ENCODE data around the gene RGL1. TPM values are rescaled to one million over a fixed set of nuclear protein-coding genes. Genes with fewer than 3 reads are reported as not detected.
"Not testable (repeated sequence)": the region's sequence is repeated elsewhere in the genome, so short reads cannot be mapped to it uniquely, and the experiment has no call there.

RGL1 gene
- total RNA-seq, 2 experiments from 2014 or later: 1.6 to 1.7 TPM

DNA sequence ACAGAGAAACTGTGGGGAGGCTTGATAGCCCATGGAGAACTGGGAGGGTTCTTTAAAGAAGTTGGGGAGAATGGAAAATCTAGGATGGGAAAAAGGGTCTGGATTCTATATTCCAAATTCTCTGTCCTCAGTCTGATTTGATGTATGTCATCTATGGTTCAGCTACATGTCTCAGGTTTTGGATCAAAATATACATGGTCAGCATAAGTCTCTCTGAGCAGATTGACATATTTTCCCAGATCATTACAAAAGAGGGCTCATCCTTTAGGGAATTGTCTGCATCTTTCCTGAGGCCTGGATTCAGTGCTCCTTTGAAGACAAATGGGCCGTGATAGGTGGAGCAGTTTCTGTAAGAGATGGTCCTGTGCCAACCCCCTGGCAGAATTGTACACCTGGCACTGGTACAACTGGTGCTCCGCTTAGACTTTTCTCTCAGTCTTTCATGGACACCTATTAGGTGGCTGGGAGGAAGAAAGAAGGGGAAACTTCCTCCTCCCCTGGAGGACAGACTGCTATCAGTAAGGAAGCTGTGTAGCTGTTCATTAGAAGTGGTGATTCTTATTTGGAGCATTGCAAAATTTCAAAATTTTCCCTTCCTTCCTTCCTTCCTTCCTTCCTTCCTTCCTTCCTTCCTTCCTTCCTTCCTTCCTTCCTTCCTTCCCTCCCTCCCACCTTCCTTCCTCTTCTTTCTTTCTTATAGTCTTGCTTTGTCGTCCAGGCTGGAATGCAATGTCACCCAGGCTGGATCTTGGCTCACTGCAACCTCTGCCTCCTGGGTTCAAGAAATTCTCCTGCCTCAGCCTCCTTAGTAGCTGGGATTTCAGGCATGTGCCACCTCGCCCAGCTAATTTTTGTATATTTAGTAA, 26.1 kb upstream of the RGL1 start:
- DNase-seq: no peak
- no peaks in the 10 kb centered on the region for H3K4me1 Mint-ChIP-seq
- H3K36me3 Mint-ChIP-seq: peaks cover 7% of the 10 kb centered on the region
- H3K27ac Mint-ChIP-seq: no peak overlapping the region
- H3K4me3 Mint-ChIP-seq: no peak overlapping the region
- H3K27me3 Mint-ChIP-seq: no peaks in the 10 kb centered on the region
- H3K9me3 Mint-ChIP-seq: peaks cover 14% of the 10 kb centered on the region

GRCh38 chr1:183780159-183780558, 24.8 kb upstream of the RGL1 start:
- Mint-ChIP-seq H3K4me1 (no peaks in the 10 kb centered on the region), H3K27me3 (no peaks in the 10 kb centered on the region), H3K36me3 (peaks cover 2% of the 10 kb centered on the region), H3K4me3 (no peak overlapping the region), H3K27ac (no peak overlapping the region), H3K9me3 (peaks cover 5% of the 10 kb centered on the region)
- no peak for DNase-seq

DNA sequence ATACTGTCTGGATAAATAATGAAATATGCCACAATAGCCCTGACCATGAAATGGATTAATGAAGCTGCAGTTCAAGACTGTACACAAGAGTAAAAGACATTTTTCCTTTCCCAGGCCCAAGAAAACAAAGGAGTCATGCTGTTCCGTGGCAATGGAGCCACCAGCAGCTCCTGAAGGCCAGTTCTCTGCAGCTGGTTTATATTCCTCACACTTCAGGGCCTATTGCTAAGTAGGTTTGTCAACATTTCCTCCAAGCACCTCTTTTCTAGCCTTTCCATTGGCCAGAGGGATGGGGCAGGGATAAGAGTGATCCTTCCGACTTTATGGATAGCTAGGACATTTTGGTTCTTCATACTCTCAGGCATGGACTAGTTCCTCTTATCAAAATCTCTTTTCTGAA, 24.2 kb upstream of the RGL1 start:
- no peak for DNase-seq
- Mint-ChIP-seq H3K36me3 (no peaks in the 10 kb centered on the region), H3K27ac (no peak overlapping the region), H3K9me3 (peaks cover 4% of the 10 kb centered on the region), H3K4me3 (no peak overlapping the region), H3K4me1 (no peaks in the 10 kb centered on the region), H3K27me3 (no peaks in the 10 kb centered on the region)

GRCh38 chr1:183783342-183783741, 21.6 kb upstream of the RGL1 start:
- no peaks in the 10 kb centered on the region for H3K9me3 Mint-ChIP-seq

DNA sequence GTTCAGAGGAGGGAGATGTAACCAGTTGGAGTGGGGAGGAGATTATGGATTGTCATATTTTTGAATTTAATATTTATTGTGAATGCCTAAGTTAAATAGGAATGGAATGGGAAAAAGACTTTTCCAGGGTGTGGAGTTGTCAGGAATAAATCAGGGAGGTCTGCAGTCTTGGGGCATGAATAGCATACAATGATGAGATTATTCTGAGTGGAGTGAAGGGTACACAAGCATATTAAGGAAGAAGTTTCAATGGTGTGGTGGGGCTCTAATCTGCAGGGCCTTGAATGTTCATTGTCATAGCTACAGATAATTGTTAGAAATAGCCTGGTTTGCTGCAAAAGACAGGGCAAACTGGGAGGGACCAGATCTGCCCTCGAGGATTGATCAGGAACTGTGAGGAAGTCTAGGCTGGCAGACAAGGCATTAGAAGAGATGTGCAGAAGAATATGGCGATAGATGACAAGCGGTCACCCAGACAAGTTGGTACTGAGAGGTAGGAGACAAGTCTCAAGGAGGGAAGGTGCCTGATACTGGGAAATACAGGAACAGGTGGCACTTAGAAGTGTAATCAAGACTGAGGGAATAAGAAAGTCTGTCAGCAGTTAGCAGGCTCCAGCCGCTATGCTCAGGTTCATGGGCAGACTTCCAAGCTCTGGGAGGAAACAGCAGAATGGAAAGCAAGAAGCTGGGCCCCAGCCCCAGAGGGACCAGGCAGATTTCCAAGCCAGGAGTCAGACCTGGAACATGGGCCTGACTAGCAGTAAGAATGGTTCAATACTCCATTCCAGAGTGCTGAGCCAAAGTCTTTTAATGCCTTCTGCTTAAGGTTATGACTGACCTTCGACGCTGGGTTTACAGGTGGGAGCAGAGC, 20.9 kb upstream of the RGL1 start:
- no peak for DNase-seq
- Mint-ChIP-seq H3K36me3 (no peaks in the 10 kb centered on the region), H3K27me3 (no peaks in the 10 kb centered on the region), H3K4me1 (no peaks in the 10 kb centered on the region), H3K4me3 (no peak overlapping the region), H3K9me3 (no peaks in the 10 kb centered on the region), H3K27ac (no peak overlapping the region)

More at GRCh38 chr1:183783342-183783741, 21.6 kb upstream of the RGL1 start:
- no peak for DNase-seq
- Mint-ChIP-seq H3K4me1 (no peaks in the 10 kb centered on the region), H3K27ac (no peak overlapping the region), H3K4me3 (no peak overlapping the region), H3K27me3 (no peaks in the 10 kb centered on the region), H3K36me3 (no peaks in the 10 kb centered on the region)

DNA sequence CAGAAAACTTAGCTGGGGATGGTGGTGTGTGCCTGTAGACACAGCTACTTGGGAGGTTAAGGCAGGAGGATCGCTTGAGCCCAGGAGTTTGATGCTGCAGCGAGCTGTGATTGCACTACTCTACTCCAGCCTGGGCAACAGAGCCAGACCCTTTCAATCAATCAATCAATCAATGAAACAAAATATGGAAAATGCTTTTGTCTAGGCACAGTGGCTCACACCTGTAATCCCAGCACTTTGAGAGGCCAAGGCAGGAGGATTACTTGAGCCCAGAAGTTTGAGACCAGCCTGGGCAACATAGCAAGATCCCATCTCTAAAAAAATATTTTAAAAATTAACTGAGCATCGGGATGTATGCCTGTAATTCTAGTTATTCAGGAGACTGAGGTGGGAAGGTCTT, 19.0 kb upstream of the RGL1 start:
- H3K4me1 Mint-ChIP-seq, DNase-seq, H3K27me3 Mint-ChIP-seq, H3K36me3 Mint-ChIP-seq, H3K9me3 Mint-ChIP-seq, H3K27ac Mint-ChIP-seq, H3K4me3 Mint-ChIP-seq: not testable (repeated sequence)

DNA sequence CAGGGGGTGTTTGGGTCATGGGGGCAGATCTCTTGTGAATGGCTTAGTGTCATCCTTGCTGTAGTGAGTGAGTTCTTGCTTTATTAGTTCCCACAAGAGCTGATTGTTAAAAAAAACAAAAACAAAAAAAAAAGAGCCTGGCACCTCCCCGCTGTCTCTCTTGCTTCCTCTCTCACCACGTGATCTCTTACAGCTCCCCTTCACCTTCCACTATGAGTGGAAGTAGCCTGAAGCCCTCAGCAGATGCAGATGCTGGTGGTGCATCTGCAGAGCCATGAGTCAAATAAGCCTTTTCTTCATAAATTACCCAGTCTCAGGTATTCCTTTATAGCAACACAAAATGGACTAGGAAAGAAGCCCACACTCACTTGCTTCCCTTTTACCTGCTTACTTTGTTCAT, 17.2 kb upstream of the RGL1 start:
- H3K36me3 Mint-ChIP-seq: no peaks in the 10 kb centered on the region
- no peaks in the 10 kb centered on the region for H3K4me1 Mint-ChIP-seq
- no peaks in the 10 kb centered on the region for H3K9me3 Mint-ChIP-seq
- H3K27me3 Mint-ChIP-seq: no peaks in the 10 kb centered on the region
- DNase-seq: no peak
- H3K4me3 Mint-ChIP-seq: no peak overlapping the region
- H3K27ac Mint-ChIP-seq: no peak overlapping the region

DNA sequence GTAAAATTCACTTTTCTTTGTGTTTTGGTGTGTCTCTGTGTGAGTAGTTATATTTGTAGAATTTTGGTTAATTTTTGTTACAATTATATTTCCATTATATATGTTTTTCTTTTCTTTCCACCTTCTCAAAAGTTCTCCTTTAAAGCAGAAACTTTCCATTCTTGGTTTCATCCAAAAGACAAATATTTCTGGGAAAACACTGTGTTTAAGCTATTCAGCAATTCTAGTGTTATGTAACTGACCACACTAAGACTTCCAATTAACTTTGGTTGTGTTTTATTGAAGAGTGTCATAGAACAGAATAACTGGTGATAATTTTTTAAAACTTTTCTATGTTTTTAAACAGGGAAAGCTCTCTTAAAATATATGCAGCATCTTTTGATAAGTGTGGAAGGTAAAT, 13.6 kb upstream of the RGL1 start:
- no peak overlapping the region for H3K4me3 Mint-ChIP-seq
- H3K4me1 Mint-ChIP-seq: no peaks in the 10 kb centered on the region
- H3K27ac Mint-ChIP-seq: no peak overlapping the region
- no peaks in the 10 kb centered on the region for H3K36me3 Mint-ChIP-seq
- no peaks in the 10 kb centered on the region for H3K9me3 Mint-ChIP-seq
- H3K27me3 Mint-ChIP-seq: no peaks in the 10 kb centered on the region
- no peak for DNase-seq

GRCh38 chr1:183792300-183792699, 12.6 kb upstream of the RGL1 start:
- H3K27me3 Mint-ChIP-seq: no peaks in the 10 kb centered on the region
- H3K27ac Mint-ChIP-seq: no peak overlapping the region

DNA sequence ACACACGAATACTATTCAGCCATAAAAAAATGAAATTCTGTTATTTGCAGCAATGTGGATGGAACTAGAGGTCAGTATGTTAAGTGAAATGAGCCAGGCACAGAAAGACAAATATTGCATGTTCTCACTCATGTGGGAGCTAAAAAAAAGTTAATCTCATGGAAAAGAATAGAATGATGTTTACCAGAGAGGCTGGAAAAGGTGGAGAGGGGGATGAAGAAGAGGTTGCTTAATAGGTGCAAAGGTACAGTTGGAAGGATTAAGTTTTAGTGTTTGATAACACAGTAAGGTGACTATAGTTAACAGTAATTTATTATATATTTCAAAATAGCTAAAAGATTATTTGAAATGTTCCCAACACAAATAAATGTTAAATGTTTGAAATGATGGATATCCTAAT, 10.8 kb upstream of the RGL1 start:
- Mint-ChIP-seq H3K27me3 (no peaks in the 10 kb centered on the region), H3K4me3 (no peak overlapping the region), H3K4me1 (no peaks in the 10 kb centered on the region), H3K36me3 (no peaks in the 10 kb centered on the region), H3K9me3 (no peaks in the 10 kb centered on the region), H3K27ac (no peak overlapping the region)
- DNase-seq: no peak

More at GRCh38 chr1:183792300-183792699, 12.6 kb upstream of the RGL1 start:
- H3K4me3 Mint-ChIP-seq: no peak overlapping the region
- no peaks in the 10 kb centered on the region for H3K4me1 Mint-ChIP-seq
- DNase-seq: no peak
- H3K36me3 Mint-ChIP-seq: no peaks in the 10 kb centered on the region
- H3K9me3 Mint-ChIP-seq: no peaks in the 10 kb centered on the region

- DNase-seq: no peak
- Mint-ChIP-seq H3K4me3 (no peak overlapping the region), H3K4me1 (peaks cover 4% of the 10 kb centered on the region), H3K36me3 (peaks cover 20% of the 10 kb centered on the region), H3K27me3 (peaks cover 3% of the 10 kb centered on the region), H3K9me3 (peaks cover 37% of the 10 kb centered on the region), H3K27ac (no peak overlapping the region)
These were observed 4.5 kb upstream of the RGL1 start for GRCh38 chr1:183800449-183800848.

DNA sequence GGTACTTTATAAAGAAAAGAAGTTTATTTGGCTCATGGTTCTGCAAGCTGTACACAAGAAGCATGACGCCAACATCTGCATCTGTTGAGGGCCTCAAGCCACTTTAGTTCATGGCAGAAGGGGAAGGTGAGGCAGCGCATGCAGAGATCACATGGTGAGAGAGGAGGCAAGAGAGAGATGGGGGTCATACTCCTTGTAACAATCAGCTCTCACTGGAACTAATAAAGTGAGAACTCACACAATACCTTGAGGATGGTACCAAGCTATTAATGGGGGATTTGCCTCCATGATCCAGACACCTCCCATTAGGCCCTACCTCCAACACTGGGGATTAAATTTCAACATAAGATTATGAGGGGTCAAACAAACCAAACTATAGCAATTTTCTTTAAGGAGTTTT, 3.3 kb upstream of the RGL1 start:
- no peak for DNase-seq
- H3K27me3 Mint-ChIP-seq: peaks cover 8% of the 10 kb centered on the region
- peaks cover 37% of the 10 kb centered on the region for H3K9me3 Mint-ChIP-seq
- peaks cover 7% of the 10 kb centered on the region for H3K4me1 Mint-ChIP-seq
- H3K27ac Mint-ChIP-seq: no peak overlapping the region
- peaks cover 20% of the 10 kb centered on the region for H3K36me3 Mint-ChIP-seq
- H3K4me3 Mint-ChIP-seq: no peak overlapping the region

GRCh38 chr1:183804387-183804786, 533 bp upstream of the RGL1 start:
- peaks cover 36% of the 10 kb centered on the region for H3K9me3 Mint-ChIP-seq
- peaks cover 26% of the 10 kb centered on the region for H3K36me3 Mint-ChIP-seq
- peaks cover 7% of the 10 kb centered on the region for H3K4me1 Mint-ChIP-seq
- DNase-seq: no peak
- H3K27ac Mint-ChIP-seq: no peak overlapping the region
- H3K4me3 Mint-ChIP-seq: peak overlapping the region; percentile 81
- peaks cover 26% of the 10 kb centered on the region for H3K27me3 Mint-ChIP-seq

DNA sequence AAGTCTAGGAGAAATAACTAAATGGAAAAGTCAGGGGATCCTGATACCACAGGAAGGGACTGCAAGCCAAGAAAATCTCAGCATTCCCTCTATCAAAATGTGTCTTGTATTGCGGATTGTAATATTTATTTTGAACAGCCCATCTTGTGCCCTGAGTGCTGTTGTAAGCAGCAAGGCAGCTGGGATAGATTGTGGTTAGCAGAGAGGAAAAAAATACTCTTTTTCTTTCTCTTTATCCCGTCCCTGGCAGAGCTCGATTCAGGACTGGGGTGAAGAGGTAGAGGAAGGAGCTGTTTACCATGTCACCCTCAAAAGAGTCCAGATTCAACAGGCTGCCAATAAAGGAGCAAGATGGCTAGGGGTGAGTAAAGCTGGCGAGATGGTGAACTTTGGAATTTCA, 1.2 kb downstream of the RGL1 start:
- Mint-ChIP-seq H3K27ac (no peak overlapping the region), H3K9me3 (peaks cover 22% of the 10 kb centered on the region), H3K4me1 (peaks cover 7% of the 10 kb centered on the region), H3K27me3 (peaks cover 26% of the 10 kb centered on the region), H3K36me3 (peaks cover 20% of the 10 kb centered on the region), H3K4me3 (no peak overlapping the region)
- DNase-seq: no peak

DNA sequence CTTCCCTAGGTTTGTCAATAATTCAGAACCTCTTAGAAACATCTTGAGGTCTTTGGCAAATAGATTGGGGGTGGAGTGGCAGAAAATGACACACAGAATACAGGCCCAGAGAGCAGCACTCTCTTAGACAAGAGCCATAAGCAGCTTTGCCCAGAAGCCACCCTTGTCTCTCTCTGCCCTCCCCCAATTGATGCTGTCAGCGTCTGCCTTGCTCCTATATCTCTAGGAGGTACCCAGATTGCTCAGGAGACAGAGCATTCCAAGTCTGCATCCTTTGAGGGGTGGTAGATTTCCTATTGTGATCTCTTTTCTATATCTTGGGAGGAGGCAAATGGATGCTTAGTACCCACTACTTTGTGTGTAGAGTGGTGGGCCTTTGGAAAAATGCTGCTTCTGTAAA, 1.8 kb downstream of the RGL1 start:
- no peak overlapping the region for H3K4me3 Mint-ChIP-seq
- no peak for DNase-seq
- H3K36me3 Mint-ChIP-seq: peaks cover 15% of the 10 kb centered on the region
- no peak overlapping the region for H3K27ac Mint-ChIP-seq
- peaks cover 26% of the 10 kb centered on the region for H3K27me3 Mint-ChIP-seq
- H3K4me1 Mint-ChIP-seq: peaks cover 7% of the 10 kb centered on the region
- peaks cover 17% of the 10 kb centered on the region for H3K9me3 Mint-ChIP-seq

All from activated naive CD8-positive, alpha-beta T cell treated with anti-CD3 and anti-CD28 coated beads for 36 hours (primary cell).